Vagina (tissue), 2 donors: ENCODE results near the gene ACTN4.

Experiments used
- POLR2A ChIP-seq, 2 donors: fragments of 450-650 bp; IDR thresholded peaks; one replicate each; pipeline ENCODE4 v1.6.1; 2017; ENCODE audit warnings: antibody characterized with exemption in 2 of 2, mild to moderate bottlenecking in 2 of 2, moderate library complexity in 2 of 2
- TF ChIP-seq, protein P1 (sequence below), 3 experiments: fragments of 450-650 bp in 2 of 3; fragments of 200-600 bp in 1 of 3; sonication (generic) in 1 of 3; IDR thresholded peaks; one replicate each; pipeline ENCODE4 v1.5.1; 2017 to 2019; ENCODE audit warnings: antibody characterized with exemption in 3 of 3, mild to moderate bottlenecking in 2 of 3, moderate library complexity in 2 of 3

DNA sequence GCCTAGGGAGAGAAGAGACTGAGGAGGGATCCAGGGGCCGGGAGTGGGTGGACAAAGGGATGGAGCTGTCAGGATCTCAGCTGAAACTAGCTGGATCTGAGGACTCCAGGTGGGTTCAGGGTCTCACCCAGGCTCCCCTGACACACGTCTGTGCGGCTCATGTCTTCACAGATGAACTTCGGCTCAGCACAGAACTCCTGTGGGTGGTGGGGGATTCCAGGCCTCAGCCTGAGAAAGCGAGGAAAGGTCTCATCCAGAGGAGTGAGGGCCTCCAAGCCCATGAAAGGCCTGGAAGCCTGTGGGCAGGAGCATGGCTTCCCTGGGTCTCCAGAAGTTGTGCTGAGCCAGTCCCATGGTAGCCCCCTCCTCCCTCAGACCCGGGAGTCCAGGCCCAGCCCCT, 95.5 kb downstream of the ACTN4 start:
- TF ChIP-seq, protein P1, sequence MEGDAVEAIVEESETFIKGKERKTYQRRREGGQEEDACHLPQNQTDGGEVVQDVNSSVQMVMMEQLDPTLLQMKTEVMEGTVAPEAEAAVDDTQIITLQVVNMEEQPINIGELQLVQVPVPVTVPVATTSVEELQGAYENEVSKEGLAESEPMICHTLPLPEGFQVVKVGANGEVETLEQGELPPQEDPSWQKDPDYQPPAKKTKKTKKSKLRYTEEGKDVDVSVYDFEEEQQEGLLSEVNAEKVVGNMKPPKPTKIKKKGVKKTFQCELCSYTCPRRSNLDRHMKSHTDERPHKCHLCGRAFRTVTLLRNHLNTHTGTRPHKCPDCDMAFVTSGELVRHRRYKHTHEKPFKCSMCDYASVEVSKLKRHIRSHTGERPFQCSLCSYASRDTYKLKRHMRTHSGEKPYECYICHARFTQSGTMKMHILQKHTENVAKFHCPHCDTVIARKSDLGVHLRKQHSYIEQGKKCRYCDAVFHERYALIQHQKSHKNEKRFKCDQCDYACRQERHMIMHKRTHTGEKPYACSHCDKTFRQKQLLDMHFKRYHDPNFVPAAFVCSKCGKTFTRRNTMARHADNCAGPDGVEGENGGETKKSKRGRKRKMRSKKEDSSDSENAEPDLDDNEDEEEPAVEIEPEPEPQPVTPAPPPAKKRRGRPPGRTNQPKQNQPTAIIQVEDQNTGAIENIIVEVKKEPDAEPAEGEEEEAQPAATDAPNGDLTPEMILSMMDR (IDR thresholded peaks at IDR 0.05), result no peak
- no peak for TF ChIP-seq POLR2A (IDR thresholded peaks at IDR 0.05)
